DND-41 (cell line): Measurements from ENCODE around the gene WNT3A.

Experiments
- ATAC-seq: fragments of 200-7000 bp; cut with Tn5 transposase; 3 replicates; pipeline ENCODE4 v1.9.1; 2021; ENCODE audit warnings: low read depth; ENCODE audit not compliant: insufficient read depth
- DNase-seq: peaks from one replicate; pipeline ENCODE4 v3.0.0-alpha.2; 2020
- H2AFZ ChIP-seq: 2 replicates; pipeline ENCODE4 v1.6.0; 2012; ENCODE audit warnings: low read depth, low read length
- H3K27ac ChIP-seq: 2 replicates; pipeline ENCODE4 v1.5.1; 2012; ENCODE audit warnings: low read length, inconsistent platforms
- H3K27me3 ChIP-seq: fragments of 200-600 bp; sonication (generic); 2 replicates; pipeline ENCODE4 v1.6.0; 2012; ENCODE audit warnings: low read length, mild to moderate bottlenecking, inconsistent platforms; ENCODE audit not compliant: insufficient read depth, poor library complexity
- H3K36me3 ChIP-seq: 2 replicates; pipeline ENCODE4 v1.5.1; 2012; ENCODE audit warnings: low read length, inconsistent platforms; ENCODE audit not compliant: insufficient read depth
- H3K4me1 ChIP-seq: 2 replicates; pipeline ENCODE4 v1.5.1; 2012; ENCODE audit warnings: mild to moderate bottlenecking, low read length; ENCODE audit not compliant: insufficient read depth
- H3K4me2 ChIP-seq: 2 replicates; pipeline ENCODE4 v1.6.0; 2012; ENCODE audit warnings: mild to moderate bottlenecking, moderate library complexity, low read length, inconsistent platforms; ENCODE audit not compliant: insufficient read depth
- H3K4me3 ChIP-seq, 2 experiments: fragments of 200-600 bp in 1 of 2; shearing (Covaris generic) in 1 of 2; 2 replicates each; pipeline ENCODE4 v1.5.1; 2012 to 2016; ENCODE audit warnings: inconsistent platforms in 2 of 2, low read length in 2 of 2, mild to moderate bottlenecking in 2 of 2, low read depth in 1 of 2, moderate library complexity in 1 of 2
- H3K79me2 ChIP-seq: 2 replicates; pipeline ENCODE4 v1.6.0; 2012; ENCODE audit warnings: low read length, inconsistent platforms; ENCODE audit not compliant: insufficient read depth
- H3K9ac ChIP-seq: 2 replicates; pipeline ENCODE4 v1.6.0; 2012; ENCODE audit warnings: low read depth, mild to moderate bottlenecking, inconsistent platforms, low read length, moderate library complexity
- H3K9me3 ChIP-seq: 2 replicates; pipeline ENCODE4 v1.5.1; 2012; ENCODE audit warnings: low read length, moderate library complexity, mild to moderate bottlenecking, inconsistent platforms; ENCODE audit not compliant: insufficient read depth, severe bottlenecking
- H4K20me1 ChIP-seq: 2 replicates; pipeline ENCODE4 v1.6.0; 2012; ENCODE audit warnings: low read length; ENCODE audit not compliant: insufficient read depth
- CTCF ChIP-seq: IDR thresholded peaks from 2 replicates; pipeline ENCODE4 v1.5.1; 2012; ENCODE audit warnings: borderline replicate concordance, low read length, moderate library complexity, mild to moderate bottlenecking; ENCODE audit not compliant: poor library complexity, severe bottlenecking; ENCODE audit errors: extremely low read depth
- EZH2 ChIP-seq: IDR thresholded peaks from 3 replicates; pipeline ENCODE4 v1.6.1; 2012; ENCODE audit warnings: borderline replicate concordance, low read depth, mild to moderate bottlenecking, moderate library complexity, low read length, inconsistent platforms; ENCODE audit not compliant: severe bottlenecking

The WNT3A gene

DNA sequence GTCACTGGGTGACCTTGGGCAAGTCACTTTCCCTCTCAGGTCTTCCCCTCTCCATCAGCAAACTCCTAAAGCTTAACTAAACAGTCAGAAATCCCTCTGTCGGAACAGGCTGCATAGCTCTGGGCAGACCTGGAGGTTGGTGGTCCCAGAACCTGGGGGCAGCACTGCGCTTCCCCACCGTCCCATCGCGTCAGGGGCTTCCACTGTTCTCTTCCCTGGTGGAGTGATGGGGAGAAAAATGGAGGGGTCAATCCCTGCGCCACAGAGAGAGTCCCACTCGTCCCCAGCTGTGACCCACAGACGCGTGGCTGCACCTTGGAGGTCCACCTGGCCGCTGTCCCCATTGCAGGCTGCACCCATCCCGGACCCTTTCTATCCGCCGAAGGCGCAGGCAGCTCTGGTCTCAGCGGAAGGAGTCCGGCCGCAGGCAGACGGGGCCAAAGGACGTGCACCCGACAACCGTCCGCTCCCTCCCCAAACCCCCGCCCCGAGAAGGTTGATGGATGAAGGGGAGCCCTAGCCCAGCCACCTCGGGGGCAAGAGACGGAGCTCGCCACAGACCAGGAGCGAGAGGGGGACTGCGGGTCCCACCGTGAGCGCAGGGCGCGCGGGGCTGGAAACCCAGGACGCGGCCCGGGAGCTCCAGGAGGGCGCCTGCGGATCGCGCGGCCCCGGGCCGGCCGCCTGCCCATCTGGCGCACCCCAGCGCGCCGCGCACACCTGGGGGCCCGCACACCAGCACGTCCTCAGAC is 588 bp upstream of the WNT3A start:
- DNase-seq (no peak), ATAC-seq (no peak)
- Histone ChIP-seq H3K27ac (no peak overlapping the region), H3K36me3 (no peaks in the 10 kb centered on the region), H4K20me1 (no peaks in the 10 kb centered on the region; the same call in 1 of the 2 replicates), H3K9ac (no peak overlapping the region), H3K9me3 (no peaks in the 10 kb centered on the region), H3K4me2 (no peak overlapping the region), H3K27me3 (no peaks in the 10 kb centered on the region), H3K4me1 (no peaks in the 10 kb centered on the region), H3K79me2 (no peaks in the 10 kb centered on the region), H3K4me3 (no peak overlapping the region), H2AFZ (no peak overlapping the region)
- TF ChIP-seq CTCF (no peak), EZH2 (no peak)

DNA sequence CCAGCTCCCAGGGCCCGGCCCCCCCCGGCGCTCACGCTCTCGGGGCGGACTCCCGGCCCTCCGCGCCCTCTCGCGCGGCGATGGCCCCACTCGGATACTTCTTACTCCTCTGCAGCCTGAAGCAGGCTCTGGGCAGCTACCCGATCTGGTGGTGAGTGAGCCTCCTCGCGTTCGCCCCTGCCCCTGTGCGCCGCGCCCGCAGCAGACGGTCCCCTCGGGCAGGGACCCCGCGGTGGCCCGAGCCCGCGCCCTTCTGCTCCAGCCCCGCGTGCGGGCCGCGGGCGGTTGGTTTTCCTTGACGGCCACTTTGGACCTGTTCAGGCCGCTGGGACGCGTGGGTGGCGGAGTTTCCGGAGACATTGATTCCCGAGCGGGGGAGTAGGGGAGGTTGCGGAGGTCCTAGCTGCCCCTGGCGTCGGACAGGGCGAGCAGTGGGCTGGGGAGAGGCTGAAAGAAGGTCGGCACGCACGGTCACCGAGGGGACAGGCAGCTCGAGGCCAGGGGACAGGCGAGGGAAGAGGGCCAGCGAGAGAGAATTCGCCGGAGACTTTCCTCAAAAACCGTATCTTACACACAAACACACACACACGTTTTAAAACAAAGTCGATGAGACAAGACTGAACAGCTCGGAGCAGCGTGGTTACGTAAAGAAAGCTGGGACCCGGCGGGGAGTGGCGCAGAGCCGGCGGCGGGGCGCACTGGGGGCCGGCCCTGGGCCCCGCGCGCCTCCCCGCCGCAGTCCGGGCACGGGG is 427 bp downstream of the WNT3A start:
- no peak overlapping the region for H3K4me3 ChIP-seq
- DNase-seq (no peak), ATAC-seq (no peak)
- H3K4me1 ChIP-seq: no peaks in the 10 kb centered on the region
- H3K9ac ChIP-seq: no peak overlapping the region
- no peak overlapping the region for H2AFZ ChIP-seq
- H3K4me2 ChIP-seq: no peak overlapping the region
- H3K79me2 ChIP-seq: no peaks in the 10 kb centered on the region
- no peak overlapping the region for H3K27ac ChIP-seq
- H4K20me1 ChIP-seq: no peaks in the 10 kb centered on the region; the same call in 1 of the 2 replicates
- H3K27me3 ChIP-seq: no peaks in the 10 kb centered on the region
- H3K36me3 ChIP-seq: no peaks in the 10 kb centered on the region
- TF ChIP-seq CTCF (no peak), EZH2 (no peak)
- H3K9me3 ChIP-seq: no peaks in the 10 kb centered on the region

GRCh38 chr1:228007801-228008341 is 1.1 kb downstream of the WNT3A start:
- H3K27ac ChIP-seq: no peak overlapping the region
- no peaks in the 10 kb centered on the region for H3K9me3 ChIP-seq
- no peaks in the 10 kb centered on the region; the same call in 1 of the 2 replicates for H4K20me1 ChIP-seq
- no peaks in the 10 kb centered on the region for H3K4me1 ChIP-seq
- no peaks in the 10 kb centered on the region for H3K36me3 ChIP-seq
- H3K27me3 ChIP-seq: no peaks in the 10 kb centered on the region
- no peak overlapping the region for H2AFZ ChIP-seq
- no peak overlapping the region for H3K4me2 ChIP-seq
- no peak overlapping the region for H3K9ac ChIP-seq
- no peak for DNase-seq
- no peak for ATAC-seq
- no peak for TF ChIP-seq CTCF
- no peak for TF ChIP-seq EZH2
- H3K4me3 ChIP-seq: no peak overlapping the region
- no peaks in the 10 kb centered on the region for H3K79me2 ChIP-seq
